SJCRH30 (cell line): ENCODE results near the gene ADCK1. TPM values are rescaled to one million over a fixed set of nuclear protein-coding genes. Genes with fewer than 3 reads are reported as not detected.
"Not testable (repeated sequence)": the region's sequence is repeated elsewhere in the genome, so short reads cannot be mapped to it uniquely, and the experiment has no call there.

ENCODE experiments used
- DNase-seq, 2 experiments: peaks; one replicate each; pipeline ENCODE4 v3.0.0-alpha.2; 2015 to 2020
- H3K27ac ChIP-seq: fragments of 250-450 bp; sonication (Bioruptor Pico); 2 replicates; pipeline ENCODE4 v1.5.1; 2020; ENCODE audit warnings: mild to moderate bottlenecking, moderate library complexity
- H3K27me3 ChIP-seq: fragments of 250-450 bp; sonication (Bioruptor Pico); 2 replicates; pipeline ENCODE4 v1.5.1; 2020; ENCODE audit warnings: mild to moderate bottlenecking, moderate library complexity
- H3K36me3 ChIP-seq: fragments of 250-450 bp; sonication (Bioruptor Pico); 2 replicates; pipeline ENCODE4 v1.5.1; 2020; ENCODE audit warnings: mild to moderate bottlenecking, moderate library complexity
- H3K4me1 ChIP-seq: fragments of 250-450 bp; sonication (Bioruptor Pico); 2 replicates; pipeline ENCODE4 v1.5.1; 2020; ENCODE audit warnings: mild to moderate bottlenecking, moderate library complexity
- H3K4me3 ChIP-seq: fragments of 250-450 bp; sonication (Bioruptor Pico); 2 replicates; pipeline ENCODE4 v1.5.1; 2020; ENCODE audit warnings: mild to moderate bottlenecking, moderate library complexity
- H3K9me3 ChIP-seq: fragments of 250-450 bp; sonication (Bioruptor Pico); replicated peaks from 2 replicates; pipeline ENCODE4 v1.5.1; 2020; ENCODE audit warnings: mild to moderate bottlenecking, moderate library complexity
- total RNA-seq: library from RNA; depleted of rRNA; stranded (reverse); fragments of >200 nt; shearing (Covaris generic); gene quantifications from 2 replicates; pipeline ENCODE4 v1.2.3, GENCODE V29; 2014

The ADCK1 gene
- total RNA-seq, 1 experiment from 2014 or later, result 1.5 TPM

DNA sequence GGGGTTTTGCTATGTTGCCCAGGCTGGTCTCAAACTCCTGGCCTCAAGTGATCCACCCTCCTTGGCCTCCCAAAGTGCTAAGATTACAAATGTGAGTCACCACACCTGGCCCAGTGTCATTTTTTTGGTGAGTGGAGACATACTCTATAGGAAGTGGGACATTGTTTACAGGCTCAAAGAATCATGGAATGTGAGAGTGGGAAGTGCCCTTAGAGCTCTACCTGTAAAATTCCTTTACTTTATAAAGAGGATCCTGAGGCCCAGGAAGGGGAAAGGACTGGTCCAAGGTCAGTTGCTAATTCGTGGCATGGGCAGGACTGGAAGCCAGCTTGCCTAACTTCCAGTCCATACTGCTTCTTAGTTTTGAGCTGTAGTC, 8.7 kb upstream of the ADCK1 start:
- Histone ChIP-seq H3K27ac (no peak overlapping the region), H3K9me3 (no peaks in the 10 kb centered on the region), H3K4me1 (0 out of 2 replicates have a peak, but pooled peaks cover 2% of the 10 kb centered on the region), H3K36me3 (no peaks in the 10 kb centered on the region), H3K4me3 (no peak overlapping the region), H3K27me3 (no peaks in the 10 kb centered on the region)
- no peak for DNase-seq

DNA sequence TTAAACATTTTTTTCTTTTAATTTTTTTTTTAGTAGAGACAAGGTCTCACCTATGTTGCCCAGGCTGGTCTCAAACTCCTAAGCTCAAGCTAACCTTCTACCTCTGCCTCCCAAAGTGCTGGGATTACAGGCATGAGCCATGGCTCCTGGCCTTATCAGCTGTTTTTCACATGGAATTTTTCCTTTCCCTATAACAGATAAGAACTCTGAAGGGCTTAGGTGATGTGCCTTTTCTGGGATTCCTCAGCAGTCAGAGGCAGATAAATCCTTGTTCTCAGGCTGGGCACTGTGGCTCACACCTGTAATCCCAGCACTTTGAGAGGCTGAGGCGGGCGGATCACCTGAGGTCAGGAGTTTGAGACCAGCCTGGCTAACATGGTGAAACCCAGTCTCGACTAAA, 6.7 kb upstream of the ADCK1 start:
- not testable (repeated sequence) for DNase-seq, H3K4me3 ChIP-seq, H3K36me3 ChIP-seq, H3K4me1 ChIP-seq, H3K9me3 ChIP-seq, H3K27ac ChIP-seq, H3K27me3 ChIP-seq

DNA sequence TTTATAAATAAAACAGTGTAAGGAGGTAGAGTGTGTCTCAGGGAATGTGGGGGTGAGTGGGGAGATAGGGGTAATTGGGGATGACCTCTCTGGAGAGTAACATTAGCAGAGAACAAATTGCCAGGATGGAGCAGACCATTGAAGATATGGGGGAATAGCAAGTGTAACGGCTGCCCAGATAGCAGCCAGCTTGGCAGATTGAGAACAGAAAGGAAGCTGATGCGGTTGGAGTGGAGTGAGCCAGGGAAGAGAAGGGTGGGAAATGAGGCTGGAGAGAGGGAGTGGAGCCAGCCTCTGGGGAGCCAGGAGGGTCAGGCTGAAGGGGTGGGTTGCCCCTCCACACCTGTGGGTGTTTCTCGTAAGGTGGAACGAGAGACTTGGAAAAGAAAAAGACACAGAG, 5.6 kb upstream of the ADCK1 start:
- H3K4me1 ChIP-seq, result 0 out of 2 replicates have a peak, but pooled peaks cover 2% of the 10 kb centered on the region

DNA sequence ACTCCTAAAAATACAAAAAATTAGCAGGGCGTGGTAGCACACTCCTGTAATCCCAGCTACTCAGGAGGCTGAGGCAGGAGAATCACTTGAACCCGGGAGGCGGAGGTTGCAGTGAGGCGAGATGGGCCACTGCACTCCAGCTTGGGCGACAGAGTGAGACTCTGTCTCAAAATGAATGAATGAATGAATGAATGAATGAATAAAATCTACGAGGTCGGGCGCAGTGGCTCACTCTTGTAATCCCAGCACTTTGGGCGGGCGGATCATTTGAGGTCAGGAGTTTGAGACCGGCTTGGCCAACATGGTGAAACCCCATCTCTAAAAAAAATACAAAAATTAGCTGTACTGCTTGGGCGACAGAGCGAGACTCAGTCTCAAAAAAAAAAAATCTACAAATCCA, 453 bp upstream of the ADCK1 start:
- peak overlapping the region; percentile 82 for H3K4me3 ChIP-seq
- not testable (repeated sequence) for DNase-seq, H3K27ac ChIP-seq, H3K4me1 ChIP-seq, H3K36me3 ChIP-seq, H3K9me3 ChIP-seq, H3K27me3 ChIP-seq

More for the DNA sequence above, 5.6 kb upstream of the ADCK1 start:
- Histone ChIP-seq H3K4me3 (no peak overlapping the region), H3K9me3 (no peaks in the 10 kb centered on the region), H3K27me3 (no peaks in the 10 kb centered on the region), H3K27ac (no peak overlapping the region), H3K36me3 (no peaks in the 10 kb centered on the region)
- DNase-seq, result no peak

DNA sequence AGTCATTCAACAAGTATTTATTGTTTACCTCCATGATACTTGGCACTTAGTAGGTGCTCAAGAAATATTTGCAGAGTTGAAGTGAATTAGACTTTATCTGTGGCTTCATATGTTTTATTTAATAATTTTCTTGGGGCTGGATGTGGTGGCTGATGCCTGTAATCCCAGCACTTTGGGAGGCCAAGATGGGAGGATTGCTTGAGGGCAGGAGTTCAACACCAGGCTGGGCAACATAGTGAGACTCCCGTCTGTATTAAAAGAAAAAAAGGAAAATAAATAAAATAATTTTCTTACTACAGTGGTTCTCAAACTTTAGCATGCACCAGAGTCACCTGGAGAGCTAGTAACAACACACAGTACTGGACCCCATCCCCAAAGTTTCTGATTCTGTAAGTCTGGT, 905 bp downstream of the ADCK1 start:
- Histone ChIP-seq H3K4me3 (peak overlapping the region; percentile 82), H3K4me1 (no peaks in the 10 kb centered on the region), H3K27ac (no peak overlapping the region; the same call in 1 of the 2 replicates), H3K36me3 (no peaks in the 10 kb centered on the region), H3K9me3 (no peaks in the 10 kb centered on the region), H3K27me3 (no peaks in the 10 kb centered on the region)
- no peak for DNase-seq

DNA sequence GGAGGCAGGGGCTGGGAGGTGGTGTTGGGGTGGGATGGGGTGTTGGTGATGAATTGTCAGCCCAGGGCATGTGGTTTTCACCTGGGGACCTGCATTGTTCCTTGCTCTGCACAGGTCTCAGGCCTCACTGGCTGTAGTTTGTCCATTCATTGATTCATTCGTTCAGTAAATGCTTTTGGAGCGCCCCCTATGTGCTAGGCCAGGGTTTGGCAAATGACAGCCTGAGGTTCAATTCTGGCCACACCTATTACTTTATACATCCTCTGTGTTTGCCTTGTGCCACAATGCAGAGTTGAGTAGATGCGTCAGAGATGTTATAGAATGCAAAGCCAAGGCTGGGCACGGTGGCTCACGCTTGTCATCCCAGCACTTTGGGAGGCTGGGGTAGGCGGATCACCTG, 4.7 kb downstream of the ADCK1 start:
- DNase-seq, result peak; percentile 21 to 36
- Histone ChIP-seq H3K36me3 (no peaks in the 10 kb centered on the region), H3K27ac (no peak overlapping the region), H3K4me1 (no peaks in the 10 kb centered on the region), H3K4me3 (no peak overlapping the region), H3K27me3 (no peaks in the 10 kb centered on the region), H3K9me3 (no peaks in the 10 kb centered on the region)

DNA sequence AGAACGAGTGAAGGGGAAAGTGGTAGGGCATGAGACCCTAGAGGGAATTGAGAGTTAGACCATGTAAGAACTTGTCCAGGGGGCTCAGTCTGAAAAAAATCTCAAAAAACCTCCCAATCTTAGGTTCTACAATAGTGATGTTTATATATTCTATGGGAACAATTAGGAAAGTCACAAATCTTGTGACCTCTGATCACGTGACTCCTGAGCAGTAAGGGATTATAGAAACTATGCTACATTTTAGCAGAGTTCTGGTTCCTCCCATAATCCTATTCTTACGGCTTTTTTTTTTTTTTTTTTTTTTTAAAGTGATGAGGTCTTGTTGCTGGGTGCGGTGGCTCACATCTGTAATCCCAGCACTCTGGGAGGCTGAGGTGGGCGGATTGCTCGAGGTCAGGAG, 5.8 kb downstream of the ADCK1 start:
- Histone ChIP-seq H3K36me3 (no peaks in the 10 kb centered on the region), H3K4me3 (no peak overlapping the region), H3K4me1 (no peaks in the 10 kb centered on the region), H3K27ac (no peak overlapping the region), H3K27me3 (no peaks in the 10 kb centered on the region), H3K9me3 (no peaks in the 10 kb centered on the region)
- no peak for DNase-seq

DNA sequence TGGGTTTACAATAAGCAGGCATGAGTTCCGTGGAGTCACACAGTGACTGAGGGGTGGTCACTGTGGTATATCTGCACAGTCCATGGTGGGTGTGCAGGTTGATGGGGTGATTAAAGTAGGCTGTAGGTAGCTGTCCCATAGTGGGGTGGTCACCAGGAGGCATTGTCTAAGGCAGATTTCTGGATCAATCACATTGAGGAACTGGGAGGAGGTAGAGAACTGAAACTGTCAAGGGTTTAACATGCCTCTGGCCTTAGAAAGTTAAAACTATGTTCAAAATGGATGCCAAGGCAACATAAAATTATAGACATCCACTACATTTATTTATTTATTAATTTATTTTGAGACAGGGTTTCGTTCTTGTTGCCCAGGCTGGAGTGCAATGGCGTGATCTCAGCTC, 8.3 kb downstream of the ADCK1 start:
- DNase-seq, result no peak
- Histone ChIP-seq H3K27me3 (no peaks in the 10 kb centered on the region), H3K4me3 (no peak overlapping the region), H3K27ac (no peak overlapping the region), H3K9me3 (no peaks in the 10 kb centered on the region), H3K36me3 (no peaks in the 10 kb centered on the region), H3K4me1 (no peaks in the 10 kb centered on the region)

DNA sequence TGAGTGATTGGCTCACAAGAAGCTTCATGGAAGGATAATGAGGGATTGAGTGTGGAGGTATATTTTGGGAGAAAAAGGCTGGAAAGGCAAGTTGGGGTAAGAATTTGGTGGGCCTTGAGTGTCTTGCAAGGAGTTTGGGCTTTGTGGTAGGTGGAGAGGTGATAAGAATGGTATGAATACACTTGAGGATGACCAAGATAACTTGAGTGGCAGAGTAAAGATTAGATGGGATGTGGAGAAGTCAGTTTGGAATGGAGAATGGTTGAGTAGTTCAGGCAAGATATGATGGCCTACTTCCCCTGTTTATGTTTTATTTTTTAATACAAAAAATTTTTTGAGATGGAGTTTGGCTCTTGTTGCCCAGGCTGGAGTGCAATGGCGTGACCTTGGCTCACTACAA, 9.1 kb downstream of the ADCK1 start:
- Histone ChIP-seq H3K4me1 (no peaks in the 10 kb centered on the region), H3K27me3 (no peaks in the 10 kb centered on the region), H3K36me3 (no peaks in the 10 kb centered on the region), H3K9me3 (no peaks in the 10 kb centered on the region), H3K27ac (no peak overlapping the region), H3K4me3 (no peak overlapping the region)
- no peak for DNase-seq

DNA sequence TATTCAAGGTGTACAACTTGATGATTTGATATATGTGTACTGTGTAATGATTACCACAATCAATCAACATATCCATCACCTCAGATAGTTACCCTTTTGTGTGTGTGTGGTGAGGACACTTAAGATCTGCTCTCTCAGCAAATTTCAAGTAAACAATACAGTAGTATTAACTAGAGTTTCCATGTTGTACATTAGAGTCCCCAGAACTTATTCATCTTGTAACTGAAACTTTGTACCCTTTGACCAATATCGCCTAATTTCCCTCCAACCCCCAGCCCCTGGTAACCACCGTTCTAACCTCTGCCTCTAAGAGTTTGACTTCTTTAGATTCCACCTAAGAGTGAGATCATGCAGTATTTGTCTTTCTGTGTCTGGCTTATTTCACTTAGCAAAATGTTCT, 12.1 kb downstream of the ADCK1 start:
- Histone ChIP-seq H3K9me3 (no peaks in the 10 kb centered on the region), H3K36me3 (no peaks in the 10 kb centered on the region), H3K4me3 (no peak overlapping the region), H3K4me1 (no peaks in the 10 kb centered on the region), H3K27me3 (no peaks in the 10 kb centered on the region), H3K27ac (no peak overlapping the region)
- DNase-seq, result no peak

DNA sequence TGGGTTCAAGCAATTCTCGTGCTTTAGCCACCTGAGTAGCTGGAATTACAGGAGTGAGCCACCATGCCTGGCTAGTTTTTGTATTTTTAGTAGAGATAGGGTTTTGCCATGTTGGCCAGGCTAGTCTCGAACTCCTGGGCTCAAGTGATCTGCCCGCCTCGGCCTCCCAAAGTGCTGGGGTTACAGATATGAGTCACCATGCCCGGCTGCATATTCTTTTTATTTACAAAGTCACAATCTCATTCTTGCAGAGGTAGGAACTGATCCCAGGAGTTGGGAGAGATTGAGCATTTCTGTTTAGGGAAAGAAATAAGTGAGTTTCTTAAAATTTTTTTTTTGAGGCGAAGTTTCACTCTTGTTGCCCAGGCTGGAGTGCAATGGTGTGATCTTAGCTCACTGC, 12.8 kb downstream of the ADCK1 start:
- not testable (repeated sequence) for H3K27me3 ChIP-seq, H3K27ac ChIP-seq, H3K9me3 ChIP-seq, DNase-seq, H3K4me3 ChIP-seq, H3K36me3 ChIP-seq, H3K4me1 ChIP-seq

DNA sequence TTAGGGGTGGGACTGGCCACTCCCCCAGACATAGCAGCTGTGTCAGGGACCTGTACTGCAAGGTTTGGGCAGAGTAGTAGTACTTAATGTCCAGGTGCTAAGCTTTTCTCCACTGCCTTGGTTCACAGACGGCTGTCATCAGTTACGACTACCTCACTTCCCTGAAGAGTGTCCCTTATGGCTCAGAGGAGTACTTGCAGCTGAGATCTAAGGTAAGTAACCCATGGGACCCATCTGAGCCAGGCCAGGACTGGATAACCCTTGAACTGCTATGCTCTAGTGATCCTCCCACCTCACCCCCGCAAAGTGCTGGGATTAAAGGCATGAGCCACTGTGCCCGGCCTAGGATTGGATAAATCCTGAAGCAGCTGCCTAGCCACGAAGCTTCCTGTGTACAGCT, 22.4 kb downstream of the ADCK1 start:
- Histone ChIP-seq H3K9me3 (no peaks in the 10 kb centered on the region), H3K36me3 (no peaks in the 10 kb centered on the region), H3K4me3 (no peak overlapping the region), H3K27ac (no peak overlapping the region), H3K27me3 (no peaks in the 10 kb centered on the region), H3K4me1 (no peaks in the 10 kb centered on the region)
- DNase-seq, result no peak

DNA sequence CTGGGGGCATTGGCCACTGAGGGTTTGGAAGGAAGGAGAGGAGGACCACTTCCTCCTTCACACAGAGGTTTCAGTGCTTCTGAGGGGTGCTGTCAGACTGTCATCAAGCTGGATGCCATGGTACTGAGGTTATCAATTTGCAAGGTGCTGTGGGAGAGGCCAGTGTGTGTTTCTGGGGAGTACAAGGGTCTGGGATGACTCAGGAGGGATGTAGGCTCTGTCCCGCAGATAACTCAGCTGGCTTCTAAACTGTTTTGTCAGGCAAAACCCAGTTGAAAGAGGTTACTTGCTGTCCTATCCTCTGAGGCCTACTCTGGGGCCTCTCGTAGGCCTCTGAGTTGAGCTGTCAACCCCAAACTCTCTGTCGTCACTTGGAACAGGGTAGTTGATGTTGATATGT, 22.8 kb downstream of the ADCK1 start:
- no peak overlapping the region for H3K4me3 ChIP-seq

DNA sequence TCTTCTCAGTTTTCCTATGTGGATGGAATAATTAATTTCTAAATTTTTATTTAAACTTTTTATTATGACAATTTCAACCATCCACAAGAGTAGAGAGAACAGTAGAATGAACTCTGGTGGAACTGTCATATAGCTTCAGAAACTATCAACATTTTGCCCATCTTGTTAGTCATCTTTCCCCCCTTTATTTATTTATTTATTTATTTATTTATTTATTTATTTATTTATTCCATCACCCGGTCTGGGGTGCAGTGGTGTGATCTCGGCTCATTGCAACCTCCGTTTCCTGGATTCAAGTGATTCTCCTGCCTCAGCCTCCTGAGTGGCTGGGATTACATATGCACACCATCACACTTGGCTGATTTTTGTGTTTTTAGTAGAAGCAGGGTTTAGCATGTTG, 23.5 kb downstream of the ADCK1 start:
- no peaks in the 10 kb centered on the region for H3K9me3 ChIP-seq
- no peaks in the 10 kb centered on the region for H3K36me3 ChIP-seq
- no peak for DNase-seq
- H3K4me1 ChIP-seq, result no peaks in the 10 kb centered on the region
- H3K27me3 ChIP-seq, result no peaks in the 10 kb centered on the region
- no peak overlapping the region for H3K27ac ChIP-seq
- no peak overlapping the region for H3K4me3 ChIP-seq

More for the DNA sequence above, 22.8 kb downstream of the ADCK1 start:
- no peaks in the 10 kb centered on the region for H3K27me3 ChIP-seq
- H3K9me3 ChIP-seq, result no peaks in the 10 kb centered on the region
- no peaks in the 10 kb centered on the region for H3K4me1 ChIP-seq
- H3K27ac ChIP-seq, result no peak overlapping the region
- no peak for DNase-seq
- H3K36me3 ChIP-seq, result no peaks in the 10 kb centered on the region

DNA sequence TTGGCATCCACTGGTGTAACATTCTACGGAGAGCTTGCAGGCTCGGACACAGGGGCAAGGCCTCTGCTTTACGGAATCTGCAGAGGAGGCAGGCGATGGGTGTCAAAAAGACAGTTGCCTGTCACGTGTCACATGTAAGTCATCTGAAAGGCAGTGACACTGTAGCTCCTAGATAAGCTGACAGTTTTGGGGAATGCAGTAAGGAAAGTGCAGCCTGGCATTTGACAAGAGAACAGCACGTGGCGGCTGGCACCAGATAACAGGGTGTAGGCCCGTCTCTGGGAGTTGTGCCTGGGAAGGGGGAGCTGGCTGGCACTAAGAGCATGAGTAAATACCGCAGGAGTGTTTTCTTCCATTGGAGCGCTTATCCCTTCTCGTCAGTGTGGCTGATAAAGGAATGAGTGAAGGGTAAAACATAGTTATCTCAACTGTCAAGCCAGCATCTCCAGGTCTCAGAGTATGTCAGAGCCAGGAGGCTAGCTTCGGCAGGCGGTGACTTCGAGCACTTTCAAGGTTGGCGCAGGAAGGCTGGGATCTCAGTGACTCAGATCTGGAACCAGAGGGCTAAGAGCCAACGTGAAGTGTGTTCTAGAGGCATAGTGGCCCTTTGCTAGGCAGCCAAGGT, 26.1 kb downstream of the ADCK1 start:
- no peaks in the 10 kb centered on the region for H3K27me3 ChIP-seq
- no peaks in the 10 kb centered on the region for H3K9me3 ChIP-seq
- H3K4me3 ChIP-seq, result no peak overlapping the region
- H3K27ac ChIP-seq, result no peak overlapping the region
- no peaks in the 10 kb centered on the region for H3K4me1 ChIP-seq
- H3K36me3 ChIP-seq, result no peaks in the 10 kb centered on the region
- DNase-seq, result no peak

DNA sequence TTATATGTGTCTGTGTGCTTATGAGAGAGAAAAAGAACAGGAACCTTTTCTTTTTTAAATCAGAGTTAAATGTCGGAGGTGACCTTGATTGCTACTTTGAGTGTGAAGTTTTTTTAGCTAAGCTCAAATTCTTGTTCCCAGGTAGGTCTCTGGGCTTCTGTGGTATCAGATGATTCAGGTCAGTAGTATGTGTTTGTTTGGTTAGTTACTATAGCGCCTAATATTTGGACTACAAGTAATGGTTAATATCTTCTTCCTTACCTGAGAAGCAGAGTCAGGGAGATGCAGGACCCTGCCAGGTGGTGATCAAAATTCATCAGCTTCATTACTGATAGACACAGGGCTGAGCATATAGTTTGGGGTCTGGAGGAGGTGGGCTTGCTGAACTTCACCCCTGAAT, 30.8 kb downstream of the ADCK1 start:
- Histone ChIP-seq H3K4me1 (no peaks in the 10 kb centered on the region), H3K9me3 (no peaks in the 10 kb centered on the region), H3K27ac (no peak overlapping the region), H3K27me3 (no peaks in the 10 kb centered on the region), H3K36me3 (no peaks in the 10 kb centered on the region), H3K4me3 (no peak overlapping the region)
- no peak for DNase-seq
